GM06990 (cell line): ENCODE results near the gene EPHB3.

Experiments used
- DNase-seq: peaks from one replicate; pipeline ENCODE4 v3.0.0-alpha.2; 2011; ENCODE audit not compliant: insufficient read length; ENCODE audit errors: extremely low read depth
- H3K27me3 ChIP-seq: replicated peaks from 2 replicates; pipeline ENCODE4 v1.6.0; 2011; ENCODE audit warnings: low read length; ENCODE audit not compliant: control insufficient read depth, insufficient read depth
- H3K36me3 ChIP-seq: 2 replicates; pipeline ENCODE4 v1.5.1; 2011; ENCODE audit warnings: low read length; ENCODE audit not compliant: control insufficient read depth, insufficient read depth
- H3K4me3 ChIP-seq: replicated peaks from 2 replicates; pipeline ENCODE4 v1.5.1; 2011; ENCODE audit warnings: low read depth, mild to moderate bottlenecking, control low read depth, low read length
- CTCF ChIP-seq: IDR thresholded peaks from 2 replicates; pipeline ENCODE4 v1.5.1; 2011; ENCODE audit warnings: low read length, control low read depth, mild to moderate bottlenecking, inconsistent platforms; ENCODE audit not compliant: insufficient read depth, poor library complexity, severe bottlenecking

The EPHB3 gene

GRCh38 chr3:184549796-184550577, 11.6 kb upstream of the EPHB3 start:
- Histone ChIP-seq H3K36me3 (no peaks in the 10 kb centered on the region), H3K4me3 (no peak overlapping the region), H3K27me3 (no peaks in the 10 kb centered on the region; the same call in none of the 2 replicates)
- TF ChIP-seq CTCF: no peak
- no peak for DNase-seq

GRCh38 chr3:184551103-184551502, 10.5 kb upstream of the EPHB3 start:
- Histone ChIP-seq H3K36me3 (no peaks in the 10 kb centered on the region), H3K27me3 (no peaks in the 10 kb centered on the region; the same call in none of the 2 replicates), H3K4me3 (no peak overlapping the region)
- TF ChIP-seq CTCF: no peak
- DNase-seq: no peak

- Histone ChIP-seq H3K4me3 (no peak overlapping the region), H3K36me3 (no peaks in the 10 kb centered on the region), H3K27me3 (no peaks in the 10 kb centered on the region; the same call in none of the 2 replicates)
- TF ChIP-seq CTCF: no peak
- DNase-seq: no peak
Measured at GRCh38 chr3:184551614-184552256, 9.8 kb upstream of the EPHB3 start.

DNA sequence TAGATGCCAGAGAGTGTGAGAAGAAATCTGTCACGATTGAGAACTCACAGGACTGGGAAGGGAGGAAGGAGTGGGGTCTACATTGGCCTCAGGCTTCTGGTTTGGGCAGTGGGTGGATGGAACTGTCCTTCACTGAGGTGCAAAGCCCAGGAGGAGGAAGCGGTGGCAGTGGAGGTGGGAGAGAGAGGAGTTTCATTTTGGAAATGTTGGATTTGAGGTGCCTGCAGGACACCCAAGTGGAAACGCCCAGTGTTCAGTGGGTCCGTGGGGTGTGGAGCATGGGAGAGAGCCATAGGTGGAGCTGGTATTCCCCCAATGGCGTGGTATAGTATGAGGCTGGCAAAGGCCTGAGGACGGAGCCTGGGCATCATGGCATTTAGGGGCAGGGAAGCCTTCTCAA, 9.3 kb upstream of the EPHB3 start:
- no peak for TF ChIP-seq CTCF
- no peak for DNase-seq
- Histone ChIP-seq H3K27me3 (no peaks in the 10 kb centered on the region; the same call in none of the 2 replicates), H3K36me3 (no peaks in the 10 kb centered on the region), H3K4me3 (no peak overlapping the region)

DNA sequence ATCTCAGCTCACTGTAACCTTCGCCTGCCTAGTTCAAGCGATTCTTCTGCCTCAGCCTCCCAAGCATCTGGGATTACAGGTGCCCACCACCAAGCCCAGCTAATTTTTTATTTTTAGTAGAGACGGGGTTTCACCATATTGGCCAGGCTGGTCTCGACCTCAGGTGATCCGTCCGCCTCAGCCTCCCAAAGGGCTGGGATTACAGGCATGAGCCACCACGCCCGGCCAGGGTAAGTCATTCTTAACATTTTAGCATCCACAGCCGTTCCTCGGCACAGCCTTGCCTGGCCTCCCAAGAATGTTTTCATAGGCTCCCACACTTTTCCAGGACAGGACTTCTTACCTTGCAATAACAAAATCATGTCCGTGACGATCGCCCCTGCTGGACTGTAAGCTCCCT, 8.7 kb upstream of the EPHB3 start:
- no peak overlapping the region for H3K4me3 ChIP-seq
- DNase-seq: no peak
- no peak for TF ChIP-seq CTCF
- H3K36me3 ChIP-seq: no peaks in the 10 kb centered on the region
- H3K27me3 ChIP-seq: no peaks in the 10 kb centered on the region; the same call in none of the 2 replicates
